A549 (cell line): Measurements from ENCODE around the gene MPPED2.

Experiments
- CTCF ChIP-seq: fragments of >200 bp; sonication (Bioruptor Twin); formaldehyde crosslinking; IDR thresholded peaks from 3 replicates; pipeline ENCODE4 v1.5.1; 2016
- ELK1 ChIP-seq: fragments of 150-350 bp; IDR thresholded peaks from 2 replicates; pipeline ENCODE4 v1.6.1; 2014; ENCODE audit warnings: low read depth, mild to moderate bottlenecking, low read length
- EP300 ChIP-seq, 2 experiments: fragments of >200 bp; sonication (Bioruptor Twin); formaldehyde crosslinking; IDR thresholded peaks; 2 replicates in 1 of 2; 3 replicates in 1 of 2; pipeline ENCODE4 v1.6.1; 2016 to 2017
- HDAC2 ChIP-seq: fragments of 200-600 bp; sonication (generic); IDR thresholded peaks from 2 replicates; pipeline ENCODE4 v1.6.1; 2016
- JUN ChIP-seq, 2 experiments: fragments of >200 bp; sonication (Bioruptor Twin); formaldehyde crosslinking; IDR thresholded peaks; 2 replicates in 1 of 2; 3 replicates in 1 of 2; pipeline ENCODE4 v1.6.1; 2016 to 2017
- KDM5A ChIP-seq: fragments of 200-600 bp; sonication (generic); IDR thresholded peaks from 2 replicates; pipeline ENCODE4 v1.6.1; 2016; ENCODE audit warnings: antibody characterized with exemption, mild to moderate bottlenecking
- NR3C1 ChIP-seq: fragments of >200 bp; sonication (Bioruptor Twin); formaldehyde crosslinking; IDR thresholded peaks from 3 replicates; pipeline ENCODE4 v1.6.1; 2017
- POLR2A ChIP-seq: IDR thresholded peaks from 2 replicates; pipeline ENCODE4 v1.6.1; 2012; ENCODE audit warnings: mild to moderate bottlenecking, low read length
- RAD21 ChIP-seq, 2 experiments: fragments of >200 bp in 1 of 2; sonication (Bioruptor Twin) in 1 of 2; formaldehyde crosslinking in 1 of 2; IDR thresholded peaks in 1 of 2; conservative IDR thresholded peaks in 1 of 2; 2 replicates in 1 of 2; 3 replicates in 1 of 2; pipeline ENCODE4 v1.6.1; 2012 to 2018; ENCODE audit warnings: inconsistent platforms in 1 of 2
- ZSCAN20 ChIP-seq: fragments of 250-450 bp; sonication (Bioruptor Pico); IDR thresholded peaks from 2 replicates; pipeline ENCODE4 v1.8.0; 2022; ENCODE audit warnings: mild to moderate bottlenecking, moderate library complexity

- TF ChIP-seq ELK1 (no peak), NR3C1 (no peak), CTCF (no peak), POLR2A (no peak), EP300 (IDR thresholded peaks at IDR 0.05) (no peak), KDM5A (no peak), JUN (IDR thresholded peaks at IDR 0.05) (no peak), HDAC2 (no peak), ZSCAN20 (CRISPR knock-in tag) (no peak), RAD21 (conservative IDR thresholded peaks at IDR 0.05 in 1 of 2, IDR thresholded peaks at IDR 0.05 in 1 of 2) (no peak)
These were observed 123.7 kb downstream of the MPPED2 start for GRCh38 chr11:30462421-30462820.
